H1 (cell line): Measurements from ENCODE around the gene COA4.

Experiments used
- CBX5 ChIP-seq: fragments of 300-800, 300-1000 bp; sonication (generic); IDR thresholded peaks from 2 replicates; pipeline ENCODE4 v1.7.1; 2016; ENCODE audit warnings: antibody characterized with exemption, low read length, low read depth
- CEBPB ChIP-seq: IDR thresholded peaks from 2 replicates; pipeline ENCODE4 v1.6.1; 2012; ENCODE audit warnings: low read depth, low read length
- CTCF ChIP-seq, 3 experiments: IDR thresholded peaks; 1 replicate in 2 of 3; 2 replicates in 1 of 3; pipeline versions ENCODE4 v1.5.1 to v1.6.1; 2011; ENCODE audit warnings: low read length in 3 of 3, mild to moderate bottlenecking in 3 of 3, inconsistent platforms in 2 of 3, low read depth in 1 of 3, moderate library complexity in 1 of 3; ENCODE audit not compliant: insufficient read depth in 1 of 3; ENCODE audit errors: control extremely low read depth in 1 of 3
- EP300 ChIP-seq, 2 experiments: IDR thresholded peaks; 1 replicate in 1 of 2; 2 replicates in 1 of 2; pipeline ENCODE4 v1.6.1; 2011 to 2012; ENCODE audit warnings: low read depth in 2 of 2, low read length in 2 of 2, mild to moderate bottlenecking in 2 of 2, borderline replicate concordance in 1 of 2, inconsistent platforms in 1 of 2, moderate library complexity in 1 of 2
- GABPA ChIP-seq: IDR thresholded peaks from 2 replicates; pipeline ENCODE4 v1.6.1; 2011; ENCODE audit warnings: mild to moderate bottlenecking, low read length, moderate library complexity, borderline replicate concordance; ENCODE audit not compliant: insufficient read depth
- NRF1 ChIP-seq: IDR thresholded peaks from 2 replicates; pipeline ENCODE4 v1.6.1; 2011; ENCODE audit warnings: mild to moderate bottlenecking, low read depth, low read length, improper control_type of control experiment
- POLR2A ChIP-seq, 2 experiments: IDR thresholded peaks; 1 replicate in 1 of 2; 2 replicates in 1 of 2; pipeline ENCODE4 v1.6.1; 2011; ENCODE audit warnings: low read depth in 2 of 2, low read length in 2 of 2, mild to moderate bottlenecking in 2 of 2; ENCODE audit errors: control extremely low read depth in 1 of 2
- POLR2AphosphoS5 ChIP-seq: IDR thresholded peaks from 2 replicates; pipeline ENCODE4 v1.6.1; 2011; ENCODE audit warnings: low read depth, low read length
- RAD21 ChIP-seq, 2 experiments: IDR thresholded peaks in 1 of 2; conservative IDR thresholded peaks in 1 of 2; 2 replicates each; pipeline ENCODE4 v1.6.1; 2011; ENCODE audit warnings: low read depth in 2 of 2, low read length in 2 of 2, improper control_type of control experiment in 1 of 2, inconsistent platforms in 1 of 2, mild to moderate bottlenecking in 1 of 2, moderate library complexity in 1 of 2
- RFX5 ChIP-seq: IDR thresholded peaks from 2 replicates; pipeline ENCODE4 v1.6.1; 2011; ENCODE audit warnings: low read depth, low read length, improper control_type of control experiment, borderline replicate concordance
- SP1 ChIP-seq: IDR thresholded peaks from 2 replicates; pipeline ENCODE4 v1.6.1; 2011; ENCODE audit warnings: low read depth, low read length

GRCh38 chr11:73860202-73860601 lies 16.4 kb downstream of the COA4 start:
- TF ChIP-seq RAD21 (IDR thresholded peaks at IDR 0.05 in 1 of 2, conservative IDR thresholded peaks at IDR 0.05 in 1 of 2; ENCODE audit: low read depth in 2 of 2, low read length in 2 of 2): no peak
- TF ChIP-seq POLR2AphosphoS5: no peak
- no peak for TF ChIP-seq EP300 (IDR thresholded peaks at IDR 0.05; ENCODE audit: borderline replicate concordance in 1 of 2, low read depth in 2 of 2, low read length in 2 of 2)
- no peak for TF ChIP-seq NRF1
- no peak for TF ChIP-seq CEBPB
- TF ChIP-seq POLR2A (IDR thresholded peaks at IDR 0.05; ENCODE audit: control extremely low read depth in 1 of 2, low read depth in 2 of 2, low read length in 2 of 2): no peak
- no peak for TF ChIP-seq CBX5
- no peak for TF ChIP-seq SP1
- TF ChIP-seq CTCF (IDR thresholded peaks at IDR 0.05; ENCODE audit: control extremely low read depth in 1 of 3, insufficient read depth in 1 of 3, low read depth in 1 of 3, low read length in 3 of 3): no peak
- TF ChIP-seq RFX5: no peak
- TF ChIP-seq GABPA: no peak
